Hematopoietic multipotent progenitor cell treated with erythropoietin and hydrocortisone succinate and interleukin-3 and kit ligand, for 17 days (in vitro differentiated cells): ENCODE results near the gene STXBP5L.
"Not testable (repeated sequence)": the region's sequence is repeated elsewhere in the genome, so short reads cannot be mapped to it uniquely, and the experiment has no call there.

Experiments
- DNase-seq: peaks from one replicate; pipeline ENCODE4 v3.0.0-alpha.2; 2015; ENCODE audit warnings: low spot score

The STXBP5L gene

DNA sequence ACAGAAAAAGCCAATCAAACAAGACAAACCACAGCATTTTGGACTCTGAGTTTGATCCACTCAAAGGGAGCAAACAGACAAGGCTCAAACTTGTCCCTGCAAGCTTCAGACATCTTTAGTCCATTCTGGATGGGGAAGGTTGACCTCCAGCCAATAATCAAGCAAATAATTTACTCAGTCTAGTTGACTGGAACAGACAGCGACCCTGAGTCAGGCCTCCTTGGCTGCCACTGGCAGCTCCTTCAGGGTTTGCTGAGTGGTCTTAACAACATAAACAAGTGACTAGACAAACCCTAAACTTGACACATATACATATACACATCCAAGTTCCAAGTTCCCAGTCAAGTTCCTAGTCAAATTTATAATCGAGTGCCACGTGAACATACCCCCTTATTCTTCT is 323.9 kb downstream of the STXBP5L start:
- no peak for DNase-seq

DNA sequence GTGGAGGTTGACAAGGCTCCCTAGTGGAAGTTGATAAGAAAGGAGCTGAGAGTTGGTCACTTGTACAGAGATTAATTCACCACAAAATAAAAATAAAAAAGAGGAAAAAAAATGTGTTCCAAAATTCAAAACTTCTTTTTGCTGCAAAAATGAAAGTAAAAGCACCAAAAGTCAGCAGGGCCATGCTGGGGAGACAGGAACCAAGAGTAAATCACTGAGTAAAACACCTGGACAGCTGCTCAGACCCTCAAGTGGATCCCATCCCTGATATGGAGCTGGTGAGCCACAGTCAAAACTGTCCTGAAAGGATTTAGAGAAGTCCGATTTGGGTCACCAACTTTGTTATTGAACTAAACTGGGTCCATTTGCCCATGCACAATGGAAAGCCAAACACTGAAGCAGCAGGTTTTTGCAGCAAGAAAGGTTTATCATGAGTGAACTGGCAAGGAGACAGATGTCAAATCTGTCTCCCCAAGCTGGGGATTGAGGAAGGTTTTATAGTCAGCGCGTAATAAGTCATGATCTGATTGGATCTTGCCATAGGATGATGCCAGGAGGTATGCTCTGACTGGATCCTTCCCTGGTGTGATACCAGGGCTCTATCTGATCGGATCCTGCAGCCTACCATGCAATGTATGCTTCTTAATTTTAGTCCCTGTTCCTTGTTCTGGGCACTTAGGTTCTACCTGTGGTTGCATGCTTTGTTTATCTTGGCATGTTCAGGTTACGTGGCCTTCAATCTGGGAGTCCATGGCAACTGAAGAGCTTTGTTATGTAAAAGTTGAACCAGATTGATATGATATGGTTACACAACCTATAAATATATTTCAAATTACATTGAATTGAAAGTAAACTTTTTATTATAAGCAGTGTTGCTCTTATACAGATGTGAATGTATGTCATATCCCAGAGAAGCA is 324.6 kb downstream of the STXBP5L start:
- no peak for DNase-seq

DNA sequence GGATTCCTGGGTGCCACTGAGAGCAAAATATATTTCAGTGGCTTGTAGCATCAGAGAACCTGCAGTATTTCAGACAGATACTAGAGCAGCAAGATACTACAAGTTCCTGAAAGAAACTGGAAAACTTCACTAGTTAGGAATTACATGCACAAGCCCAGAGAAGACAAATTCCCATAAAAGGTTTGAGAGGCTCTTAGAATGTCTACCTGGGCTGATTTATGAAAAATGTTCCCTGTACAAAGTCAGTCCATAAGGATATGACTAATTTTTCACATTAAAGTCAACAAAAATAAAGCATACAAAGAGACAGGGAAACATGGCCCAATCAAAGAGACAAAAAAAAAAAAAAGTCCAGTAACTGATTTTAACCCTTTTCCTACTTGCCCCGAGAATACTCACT is 335.2 kb downstream of the STXBP5L start:
- no peak for DNase-seq

DNA sequence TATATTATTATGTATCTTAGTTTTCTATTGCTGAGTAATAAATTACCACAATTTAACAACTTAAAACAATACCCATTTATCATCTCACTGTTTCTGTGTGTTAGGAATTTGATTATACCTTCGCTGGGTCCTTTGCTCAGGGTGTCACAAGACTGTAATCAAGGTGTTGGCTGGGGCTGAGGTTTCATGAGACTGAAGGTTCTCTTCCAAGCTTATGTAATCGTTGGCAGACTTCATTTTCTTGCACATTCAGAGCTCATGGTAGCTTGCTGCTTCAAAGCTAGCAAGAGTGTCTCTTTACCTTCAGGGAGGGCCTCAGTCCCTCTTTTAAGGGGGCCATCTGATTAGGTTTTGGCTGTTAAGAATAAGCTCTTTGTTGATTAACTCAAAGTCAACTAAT is 344.7 kb downstream of the STXBP5L start:
- no peak for DNase-seq

DNA sequence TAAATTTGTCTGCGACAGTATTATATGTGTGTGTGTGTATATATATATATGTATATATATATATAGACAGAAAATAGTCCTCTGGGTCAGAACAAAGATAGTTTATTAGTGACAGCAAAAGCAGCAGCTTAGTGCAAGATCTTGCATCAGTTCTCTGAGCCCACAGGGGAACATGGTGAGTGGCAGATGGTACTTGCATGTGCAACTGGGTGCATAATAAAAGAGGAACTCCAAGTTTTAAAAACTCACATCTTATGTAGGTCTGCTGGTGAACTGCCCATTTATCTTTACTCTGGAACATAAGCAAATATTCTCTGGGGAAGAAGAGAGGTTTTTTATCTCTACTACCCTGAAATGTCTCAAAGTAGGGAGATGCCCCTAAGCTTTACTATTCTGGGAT is 361.4 kb downstream of the STXBP5L start:
- no peak for DNase-seq

DNA sequence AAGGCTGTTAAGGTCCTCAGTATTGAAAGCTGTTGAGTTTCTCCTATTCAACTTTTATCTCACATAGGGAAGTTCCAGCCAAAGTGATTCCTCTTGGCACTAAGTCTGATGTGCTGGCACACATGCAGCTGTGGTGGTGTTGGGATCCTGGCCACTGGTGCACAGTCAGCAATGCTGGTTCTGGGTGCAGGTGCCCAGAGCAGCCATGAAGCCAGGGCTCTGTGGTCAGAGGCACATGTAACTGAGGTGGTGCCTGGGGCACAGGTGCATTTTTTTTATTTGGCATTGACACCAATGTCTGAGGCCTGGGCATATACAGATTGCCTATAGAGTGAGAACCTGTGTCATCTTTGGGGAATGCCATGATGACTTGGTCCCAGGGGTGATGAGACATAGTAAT is 366.4 kb downstream of the STXBP5L start:
- DNase-seq, result no peak

DNA sequence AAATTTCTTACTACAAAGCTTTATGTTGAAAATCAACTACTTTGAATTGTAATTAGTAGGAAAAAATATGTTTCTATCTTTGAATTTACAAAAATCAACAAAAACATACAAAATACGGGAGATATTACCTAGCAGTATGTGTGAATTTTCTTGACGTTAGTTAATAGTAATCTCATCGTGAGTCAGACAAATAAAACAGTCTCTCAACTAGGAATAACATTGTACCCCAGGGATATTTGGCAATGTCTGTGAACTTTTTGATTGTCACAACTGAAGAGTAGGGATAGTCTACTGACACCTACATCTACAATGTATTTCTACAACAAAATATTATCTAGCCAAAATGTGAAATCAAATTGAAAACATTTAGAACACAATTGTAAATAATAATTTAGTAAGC is 387.4 kb downstream of the STXBP5L start:
- no peak for DNase-seq

DNA sequence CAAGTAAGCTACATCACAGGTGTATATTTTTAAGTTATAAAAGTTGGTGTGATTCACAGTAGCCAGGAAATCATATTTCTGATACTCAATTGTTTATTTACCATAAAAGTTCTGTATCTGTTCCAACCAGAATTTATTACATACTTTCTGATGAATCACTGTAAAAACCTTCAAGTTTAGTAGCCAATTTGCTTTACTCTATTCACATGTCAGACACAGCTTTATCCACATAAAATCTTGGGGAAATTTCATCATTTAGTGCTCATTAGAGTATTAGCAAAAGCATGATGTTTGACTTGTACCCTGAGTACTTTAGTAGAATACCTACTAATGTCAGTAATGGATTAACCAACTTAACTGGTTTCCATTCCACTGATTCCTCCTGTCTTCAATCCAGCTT is 388.0 kb downstream of the STXBP5L start:
- no peak for DNase-seq

DNA sequence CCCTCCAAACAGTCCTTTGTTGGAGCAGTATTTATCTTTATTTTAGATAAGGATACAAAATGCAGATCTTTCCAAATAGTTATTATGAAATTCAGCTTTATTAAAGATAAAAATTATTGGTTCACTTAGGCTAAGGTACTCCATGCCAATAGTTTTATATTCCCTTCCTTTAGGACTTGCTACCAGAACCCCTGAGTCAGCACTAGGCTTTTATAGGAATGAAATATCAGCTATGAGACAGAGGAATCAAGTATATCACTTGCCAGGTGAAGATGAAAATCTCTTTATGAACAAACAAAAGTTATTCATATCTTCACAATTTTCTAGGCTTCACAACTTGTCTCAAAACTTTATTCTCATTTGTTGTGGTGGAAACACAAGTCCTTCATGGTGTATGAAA is 416.3 kb downstream of the STXBP5L start:
- no peak for DNase-seq

DNA sequence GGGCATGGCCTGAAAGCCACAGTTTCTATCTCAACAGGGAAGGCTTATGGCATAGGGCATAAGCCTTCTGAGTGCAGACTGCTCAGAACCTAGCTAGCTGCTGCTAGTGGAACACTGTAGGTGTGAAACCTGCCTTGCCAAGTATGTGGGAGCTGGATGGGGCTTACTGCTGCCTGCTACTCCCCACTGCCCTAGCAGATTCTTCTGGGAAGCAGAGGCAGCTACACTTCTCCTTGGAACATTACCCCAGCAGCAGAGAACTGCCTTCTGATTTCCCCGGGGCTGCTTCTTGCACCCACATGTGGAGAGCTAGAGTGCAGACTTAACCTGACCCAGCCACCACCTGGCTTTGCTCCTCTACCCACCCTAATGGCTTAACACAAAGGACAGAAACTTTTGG is 422.1 kb downstream of the STXBP5L start:
- no peak for DNase-seq

DNA sequence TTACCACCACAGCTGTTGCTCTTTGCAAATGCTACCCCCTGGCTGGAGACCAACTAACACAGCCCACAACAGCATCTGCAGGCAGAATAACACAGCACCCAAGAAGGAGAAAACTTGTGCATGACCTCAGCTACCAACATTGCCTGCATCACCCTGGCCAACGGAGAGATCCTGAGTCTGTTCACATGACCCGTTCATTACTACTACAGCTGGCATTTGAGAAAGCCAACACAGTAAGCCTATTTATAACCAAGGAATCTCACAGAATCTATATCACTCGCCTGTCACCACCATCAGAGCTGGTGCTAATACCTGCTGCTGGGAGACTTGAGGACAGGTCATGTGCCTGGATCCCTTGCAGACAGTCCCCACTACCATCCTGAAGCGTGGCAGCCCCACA is 422.6 kb downstream of the STXBP5L start:
- no peak for DNase-seq

DNA sequence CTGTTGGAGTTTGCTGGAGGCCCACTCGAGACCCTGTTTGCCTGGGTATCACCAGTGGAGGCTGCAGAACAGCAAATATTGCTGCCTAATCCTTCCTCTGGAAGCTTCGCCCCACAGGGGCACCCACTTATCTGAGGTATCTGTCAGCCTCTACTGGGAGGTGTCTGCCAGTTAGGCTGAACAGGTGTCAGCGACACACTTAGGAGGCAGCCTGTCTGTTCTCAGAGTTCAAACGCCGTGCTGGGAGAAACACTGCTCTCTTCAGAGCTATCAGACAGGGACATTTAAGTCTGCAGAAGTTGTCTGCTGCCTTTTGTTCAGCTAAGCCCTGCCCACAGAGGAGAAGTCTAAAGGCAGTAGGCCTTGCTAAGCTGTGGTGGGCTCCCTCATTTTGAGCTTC is 448.0 kb downstream of the STXBP5L start:
- DNase-seq, result not testable (repeated sequence)

DNA sequence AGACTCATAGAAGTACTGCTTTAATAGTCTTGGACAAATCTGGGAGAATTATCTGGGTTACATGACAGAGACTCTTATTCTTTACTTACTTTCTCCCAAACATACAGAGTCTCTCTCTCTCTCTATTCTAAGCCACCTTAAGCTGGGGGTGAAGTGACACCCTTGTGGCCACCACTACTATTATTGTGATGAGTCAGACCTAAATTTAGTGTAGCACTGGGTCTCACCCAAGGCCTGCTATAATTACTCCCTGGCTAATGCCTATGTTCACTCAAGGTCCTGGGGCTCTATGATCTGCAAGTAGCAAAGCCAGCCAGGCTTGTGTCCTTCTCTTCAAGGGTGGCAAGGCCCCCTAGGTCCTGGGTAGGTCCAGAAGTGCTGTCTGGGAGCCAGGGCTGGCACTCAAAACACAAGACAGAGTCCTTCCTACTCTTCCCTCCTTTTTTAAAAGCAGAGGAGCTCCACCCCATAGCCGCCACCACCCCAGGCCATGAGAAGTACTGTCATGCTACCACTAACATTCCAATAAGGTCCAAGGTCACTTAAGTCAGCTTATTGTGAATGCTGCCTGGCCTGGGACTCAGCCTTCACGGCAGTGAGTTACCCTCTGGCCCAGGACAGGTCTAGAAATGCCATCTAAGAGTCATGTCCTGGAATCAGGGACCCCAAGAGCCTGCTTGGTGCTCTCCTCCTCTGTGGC is 454.2 kb downstream of the STXBP5L start:
- DNase-seq, result no peak

DNA sequence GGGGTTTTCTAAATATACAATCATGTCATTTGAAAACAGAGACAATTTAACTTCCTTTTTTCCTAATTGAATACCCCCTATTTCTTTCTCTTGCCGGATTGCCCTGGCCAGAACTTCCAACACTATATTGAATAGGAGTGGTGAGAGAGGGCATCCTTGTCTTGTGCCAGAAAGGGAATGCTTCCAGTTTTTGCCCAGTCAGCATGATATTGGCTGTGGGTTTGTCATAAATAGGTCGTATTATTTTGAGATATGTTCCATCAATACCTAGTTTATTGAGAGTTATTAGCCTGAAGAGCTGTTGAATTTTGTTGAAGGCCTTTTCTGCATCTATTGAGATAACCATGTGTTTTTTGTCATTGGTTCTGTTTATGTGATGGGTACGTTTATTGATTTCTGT is 480.3 kb downstream of the STXBP5L start:
- DNase-seq, result not testable (repeated sequence)

DNA sequence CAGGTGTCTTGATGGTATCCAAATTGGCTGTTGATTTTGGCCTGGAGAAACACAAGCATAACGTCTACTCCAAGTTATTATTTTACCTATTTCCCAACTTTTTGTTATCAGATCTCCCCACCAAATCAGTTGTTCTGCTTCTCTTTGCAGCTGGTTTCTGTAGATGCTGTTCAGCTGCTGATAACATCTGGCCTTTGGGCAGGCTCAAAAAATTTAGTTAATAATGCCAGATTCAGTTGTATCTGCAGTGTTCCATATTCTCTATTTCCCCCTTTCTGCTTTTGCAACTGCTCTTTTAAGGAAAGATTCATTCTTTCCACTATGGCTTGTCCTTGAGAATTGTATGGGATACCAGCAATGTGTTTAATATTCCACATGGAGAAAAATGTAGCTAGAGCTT is 488.0 kb downstream of the STXBP5L start:
- DNase-seq, result not testable (repeated sequence)

DNA sequence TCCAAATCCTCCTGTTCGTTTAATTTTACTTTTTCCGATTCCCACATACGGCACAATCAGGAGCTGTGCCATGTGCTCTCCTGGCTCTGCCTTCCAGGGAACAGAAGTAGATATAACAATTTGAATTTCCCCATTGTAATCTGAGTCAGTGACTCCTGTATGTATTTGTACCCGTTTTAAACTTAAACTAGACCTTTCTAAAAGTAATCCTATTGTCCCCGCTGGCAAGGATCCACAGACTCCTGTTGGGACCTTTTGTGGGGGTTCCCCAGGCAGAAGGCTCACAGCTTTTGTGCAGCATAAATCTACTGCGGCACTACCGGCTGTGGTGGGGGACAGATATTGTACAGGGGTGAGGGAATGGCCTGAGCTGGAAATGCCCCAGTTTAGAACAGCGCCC is 490.0 kb downstream of the STXBP5L start:
- DNase-seq, result not testable (repeated sequence)

DNA sequence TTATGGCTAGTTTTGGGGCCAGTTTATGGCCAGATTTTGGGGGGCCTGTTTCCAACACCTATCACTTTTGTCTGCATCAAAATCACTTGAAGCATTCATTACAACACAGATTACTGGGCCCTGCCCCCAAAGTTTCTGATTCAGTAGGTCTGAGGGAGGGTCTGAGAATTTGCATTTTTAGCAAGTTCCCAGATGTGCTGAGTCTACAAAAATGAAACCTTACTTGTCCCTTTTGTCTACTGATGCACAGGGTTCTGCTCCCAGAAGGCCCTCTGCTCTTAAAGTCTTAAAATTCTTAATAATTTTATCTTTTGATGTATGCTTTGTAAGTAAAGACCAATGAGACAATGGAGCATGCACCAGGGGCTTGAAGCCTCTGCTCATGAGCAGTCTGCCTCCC is 491.8 kb downstream of the STXBP5L start:
- no peak for DNase-seq

DNA sequence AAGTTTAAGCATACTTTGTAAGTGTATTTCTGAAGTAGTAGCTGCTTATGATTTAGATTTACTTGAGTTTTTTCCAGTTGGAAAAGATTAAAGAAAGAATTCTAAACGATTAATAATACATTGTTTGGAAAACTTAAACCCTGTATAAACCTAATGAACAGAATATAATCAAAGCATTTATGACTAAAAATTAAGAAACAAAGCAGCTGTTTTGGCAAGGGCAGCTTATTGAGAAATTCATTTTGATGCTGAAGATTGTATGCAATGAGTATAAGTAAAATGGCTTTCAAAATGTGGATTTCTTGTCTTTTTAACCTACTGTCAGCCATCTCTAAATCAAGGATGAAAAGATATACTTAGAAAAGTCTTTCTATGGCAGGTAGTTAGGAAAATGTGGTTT is 497.6 kb downstream of the STXBP5L start:
- DNase-seq, result no peak

DNA sequence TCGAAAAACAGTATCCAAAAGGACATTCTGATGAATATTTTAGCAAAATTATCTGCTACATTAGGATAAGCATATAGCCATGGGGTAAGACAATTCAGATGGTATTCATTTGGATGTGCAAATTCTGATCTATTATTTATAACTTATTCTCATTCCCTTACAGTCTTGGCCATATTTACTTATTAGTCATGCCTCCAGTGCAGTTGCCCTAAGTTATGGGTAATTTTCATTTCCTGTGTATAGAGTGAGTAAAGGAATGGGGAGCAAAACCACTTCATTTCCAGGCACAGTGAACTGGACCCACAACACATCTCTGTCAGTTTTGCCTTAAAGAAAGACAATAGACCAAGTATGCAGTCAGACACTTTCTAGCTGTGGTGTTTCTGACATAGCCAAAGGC is 503.5 kb downstream of the STXBP5L start:
- no peak for DNase-seq

DNA sequence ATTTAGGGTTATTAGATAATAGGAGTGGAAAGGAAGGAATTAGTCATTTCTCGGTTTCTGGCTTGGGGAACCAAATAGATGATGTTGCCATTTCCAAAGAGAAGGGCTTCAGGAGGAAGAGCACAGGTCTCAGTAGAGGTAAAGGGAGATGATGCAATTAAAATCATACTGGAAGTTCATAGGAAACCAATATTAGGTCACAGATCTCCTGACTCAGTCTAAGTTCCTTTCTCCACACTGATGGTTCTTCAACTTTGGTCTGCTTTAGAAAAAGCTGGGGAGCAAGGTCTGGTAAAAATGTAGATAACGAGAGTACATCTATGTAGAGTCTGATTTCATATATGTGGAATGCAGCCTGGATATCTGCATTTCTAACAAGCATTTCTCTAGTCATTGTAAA is 506.9 kb downstream of the STXBP5L start:
- DNase-seq, result no peak

DNA sequence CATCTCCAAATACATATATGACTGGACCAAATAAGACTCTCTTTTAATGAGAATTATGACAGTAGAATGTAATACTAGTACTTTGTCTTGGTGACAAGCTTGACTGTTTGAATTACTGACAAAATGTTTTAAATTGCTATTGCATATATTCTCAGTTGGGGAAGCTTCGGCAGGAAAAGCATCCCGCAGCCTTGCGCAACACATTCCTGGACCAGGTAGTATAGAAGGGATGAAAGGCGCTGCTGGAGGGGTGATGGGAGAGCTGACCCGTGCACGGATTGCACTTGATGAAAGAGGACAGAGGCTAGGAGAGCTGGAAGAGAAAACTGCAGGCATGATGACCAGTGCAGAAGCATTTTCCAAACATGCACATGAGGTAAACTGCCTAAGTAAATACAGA is 510.2 kb downstream of the STXBP5L start:
- DNase-seq, result no peak

DNA sequence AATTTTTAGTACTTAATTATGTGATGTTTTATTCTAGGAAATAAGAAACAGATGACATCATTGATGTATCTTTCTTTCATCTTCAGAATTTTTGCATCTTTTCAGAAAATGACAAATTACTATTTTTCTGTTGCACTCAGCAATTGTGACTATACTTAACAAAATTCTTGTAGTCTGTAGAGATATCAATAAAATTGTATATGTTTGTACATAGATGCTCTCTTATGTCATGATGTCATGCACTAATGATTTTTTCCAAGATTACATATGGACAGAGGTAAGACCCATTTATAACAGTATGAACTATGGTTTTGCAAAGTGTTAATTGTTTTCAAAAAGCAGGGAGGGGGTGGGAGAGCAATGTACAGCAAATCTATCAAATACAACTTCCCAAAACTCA is 516.5 kb downstream of the STXBP5L start:
- DNase-seq, result no peak

DNA sequence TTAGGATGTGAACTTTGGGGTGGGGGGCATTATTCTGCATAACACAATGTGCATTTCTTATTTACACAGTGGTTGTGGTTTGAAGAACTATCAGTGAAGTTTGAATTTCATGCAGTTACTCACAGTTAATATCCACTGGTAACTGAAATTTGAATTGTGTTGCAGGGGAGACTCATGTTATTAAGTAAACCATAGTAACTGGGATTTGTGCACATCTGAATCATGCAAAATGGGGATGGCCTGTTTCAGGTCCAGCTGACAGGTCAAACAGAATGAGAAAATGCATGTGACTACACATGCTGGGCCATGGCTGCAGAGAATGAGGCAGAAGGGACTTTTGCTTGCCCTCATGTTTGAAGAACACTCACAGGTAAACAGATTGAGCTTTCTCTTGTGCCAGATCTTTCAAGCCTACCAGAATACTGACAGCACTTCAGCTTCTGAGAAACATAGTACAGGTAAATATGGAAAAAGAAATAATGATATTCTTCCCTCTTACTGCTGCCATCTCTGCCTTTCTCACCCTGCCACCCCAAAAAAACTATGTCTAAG is 522.7 kb downstream of the STXBP5L start:
- no peak for DNase-seq
